Suprapubic skin (tissue), 3 donors: ENCODE data around the gene PRLR.

ENCODE experiments used
- CTCF ChIP-seq, 2 donors: fragments of 200-600 bp in 1 of 2; fragments of 450-650 bp in 1 of 2; sonication (generic) in 1 of 2; IDR thresholded peaks; one replicate each; pipeline ENCODE4 v1.5.1; 2016 to 2019; ENCODE audit warnings: antibody characterized with exemption in 2 of 2, mild to moderate bottlenecking in 1 of 2, moderate library complexity in 1 of 2
- POLR2A ChIP-seq, 2 donors: fragments of 450-650 bp; IDR thresholded peaks; one replicate each; pipeline ENCODE4 v1.6.1; 2017; ENCODE audit warnings: antibody characterized with exemption in 2 of 2, mild to moderate bottlenecking in 2 of 2, moderate library complexity in 2 of 2

GRCh38 chr5:35145012-35145411 is 85.3 kb downstream of the PRLR start:
- TF ChIP-seq CTCF (IDR thresholded peaks at IDR 0.05) = no peak
- no peak for TF ChIP-seq POLR2A (IDR thresholded peaks at IDR 0.05)
